RPMI8226 (cell line): ENCODE results near the gene TTYH2.

Source experiments
- DNase-seq: peaks from one replicate; pipeline ENCODE4 v3.0.0-alpha.2; 2015

The TTYH2 gene

GRCh38 chr17:74196541-74197317 lies 16.6 kb upstream of the TTYH2 start:
- no peak for DNase-seq

DNA sequence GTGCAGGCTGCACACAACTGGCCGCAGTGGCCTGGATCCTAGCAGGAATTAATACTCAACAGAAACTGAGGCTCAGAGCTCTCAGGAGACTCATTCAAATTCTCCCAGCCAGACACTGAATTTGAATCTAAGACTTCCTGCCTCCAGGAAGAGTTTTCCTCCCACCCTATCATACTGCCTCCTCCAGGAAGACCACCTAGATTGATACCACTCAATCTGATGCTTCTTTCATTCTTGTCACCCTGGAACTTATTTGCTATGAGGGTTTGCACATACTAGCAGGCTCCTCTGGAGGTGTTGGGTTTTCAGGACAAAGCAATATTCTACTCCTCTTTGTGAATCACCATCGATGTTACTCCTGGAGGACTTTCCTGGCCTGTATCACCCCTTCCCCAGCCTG lies 15.6 kb upstream of the TTYH2 start:
- no peak for DNase-seq

- DNase-seq = no peak
These were observed 14.7 kb upstream of the TTYH2 start for GRCh38 chr17:74198694-74199093.

GRCh38 chr17:74199306-74200092 lies 13.9 kb upstream of the TTYH2 start:
- DNase-seq = peak; percentile 67

DNA sequence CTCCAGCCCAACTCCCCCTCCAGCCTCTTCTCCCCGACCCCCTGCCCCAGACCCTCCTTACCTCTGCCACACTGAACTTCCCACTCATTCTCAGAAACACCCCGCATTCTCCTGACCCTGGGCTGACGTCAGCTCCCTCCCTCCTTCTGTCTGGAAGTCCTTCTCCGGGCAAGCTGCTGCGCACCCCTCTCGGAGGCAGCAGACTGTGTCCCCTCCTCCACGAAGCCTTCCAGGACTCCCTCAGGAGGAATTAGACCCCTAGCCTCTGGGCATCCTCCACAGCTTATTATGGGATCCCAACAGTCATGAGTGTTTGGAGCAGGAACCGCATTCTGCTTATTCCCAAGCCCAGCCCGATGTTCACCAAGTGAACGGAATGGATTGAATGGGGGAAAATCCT lies 13.3 kb upstream of the TTYH2 start:
- no peak for DNase-seq

- DNase-seq = peak; percentile 88
These were observed 12.1 kb upstream of the TTYH2 start for GRCh38 chr17:74201250-74201649.

DNA sequence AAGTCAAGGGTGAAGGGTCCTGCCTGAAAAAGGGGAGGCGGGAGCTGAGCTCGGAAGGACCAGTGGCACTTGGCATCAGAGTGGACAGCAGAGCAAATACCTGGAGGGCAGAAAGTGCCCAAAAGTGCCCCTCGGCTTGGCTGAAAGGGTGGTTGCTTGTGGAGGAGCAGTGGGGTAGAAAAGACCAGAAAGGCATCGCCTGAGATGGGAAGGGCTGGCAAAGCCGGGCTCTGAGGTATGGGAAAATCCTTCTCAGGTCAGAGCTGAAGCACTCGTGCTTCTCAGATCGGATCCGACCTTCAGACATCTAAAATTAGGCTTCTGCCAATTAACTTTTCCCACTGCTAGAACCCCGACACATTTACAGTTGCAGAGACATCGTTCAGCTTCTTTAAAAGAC lies 11.4 kb upstream of the TTYH2 start:
- DNase-seq = no peak

GRCh38 chr17:74202938-74203337 lies 10.4 kb upstream of the TTYH2 start:
- no peak for DNase-seq

GRCh38 chr17:74203439-74204240 lies 9.7 kb upstream of the TTYH2 start, which contains the start of gene RPL38:
Gene RPL38, plus strand, starts transcription at chr17:74203678. Its CDS starts 278 bp downstream, at chr17:74203956.
- DNase-seq = peak; percentile 96

GRCh38 chr17:74204474-74204873 lies 8.9 kb upstream of the TTYH2 start:
- no peak for DNase-seq

GRCh38 chr17:74205274-74205673 lies 8.1 kb upstream of the TTYH2 start:
- DNase-seq = no peak

- no peak for DNase-seq
These were observed 7.0 kb upstream of the TTYH2 start for GRCh38 chr17:74206332-74206818.

DNA sequence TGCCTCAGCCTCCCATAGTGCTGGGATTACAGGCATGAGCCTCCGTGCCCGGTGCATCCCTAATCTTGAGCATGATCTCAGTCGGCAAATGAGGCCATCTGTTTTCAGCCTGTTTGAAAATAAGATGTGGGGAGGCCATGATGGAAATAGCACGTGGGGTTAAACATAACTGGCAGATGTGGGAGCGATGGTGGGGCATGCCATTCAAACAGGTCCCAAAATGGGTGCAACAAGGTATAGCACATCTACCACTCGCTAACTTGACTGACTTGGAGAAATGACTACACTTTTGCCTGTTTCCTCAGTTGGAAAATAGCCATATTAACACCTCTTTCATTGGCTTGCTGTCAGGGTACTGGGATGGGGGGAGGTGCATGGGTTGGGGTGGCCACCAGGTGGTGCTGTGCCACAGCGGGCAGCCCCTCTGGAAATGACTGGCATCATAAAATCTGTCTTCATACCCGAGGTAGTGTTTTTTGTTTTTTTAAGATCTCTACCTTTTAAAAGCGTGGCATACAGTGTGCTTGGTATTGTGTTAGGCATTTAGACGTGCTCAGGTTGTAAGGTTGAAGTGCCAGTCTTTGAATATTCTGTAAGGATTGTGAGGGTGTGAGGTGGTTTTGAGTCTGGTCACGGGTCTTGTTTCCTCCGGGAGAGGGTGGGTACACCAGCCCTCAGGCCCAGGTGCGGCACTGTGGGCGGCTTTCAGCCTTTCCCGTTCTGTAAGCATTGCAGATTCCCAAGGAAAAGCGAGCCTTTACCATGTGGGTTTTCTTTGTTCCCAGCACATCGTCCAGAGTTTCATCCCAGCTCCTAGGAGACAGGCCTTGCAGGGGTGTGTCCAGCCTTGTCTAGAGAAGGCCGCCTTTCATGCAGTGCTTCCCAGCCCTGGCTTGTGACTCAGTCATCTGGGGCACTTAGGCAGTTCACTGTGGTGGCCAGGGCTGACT lies 2.9 kb upstream of the TTYH2 start:
- DNase-seq = peak; percentile 67

GRCh38 chr17:74211141-74211911 lies 2.0 kb upstream of the TTYH2 start:
- no peak for DNase-seq

DNA sequence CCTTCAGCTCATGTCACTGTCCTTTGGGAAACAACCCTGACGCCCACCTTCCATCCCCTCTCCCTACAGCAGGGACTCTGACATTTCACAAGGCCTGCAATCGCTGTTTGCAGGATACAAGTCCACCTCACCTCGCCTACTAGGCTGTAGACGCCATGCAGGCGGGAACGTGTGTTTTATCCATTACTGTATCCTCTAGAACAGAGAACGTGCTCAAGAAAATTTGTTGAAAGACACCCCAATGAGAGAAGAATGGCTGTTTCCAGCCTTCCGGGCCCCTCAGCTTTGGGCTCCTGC lies 1.5 kb upstream of the TTYH2 start:
- DNase-seq = peak; percentile 35

- DNase-seq = peak; percentile 35
These were observed 1.0 kb upstream of the TTYH2 start for GRCh38 chr17:74212209-74212912.

GRCh38 chr17:74213861-74214391 lies 555 bp downstream of the TTYH2 start:
- DNase-seq = peak; percentile 26

GRCh38 chr17:74214484-74215341 lies 1.3 kb downstream of the TTYH2 start:
- no peak for DNase-seq

DNA sequence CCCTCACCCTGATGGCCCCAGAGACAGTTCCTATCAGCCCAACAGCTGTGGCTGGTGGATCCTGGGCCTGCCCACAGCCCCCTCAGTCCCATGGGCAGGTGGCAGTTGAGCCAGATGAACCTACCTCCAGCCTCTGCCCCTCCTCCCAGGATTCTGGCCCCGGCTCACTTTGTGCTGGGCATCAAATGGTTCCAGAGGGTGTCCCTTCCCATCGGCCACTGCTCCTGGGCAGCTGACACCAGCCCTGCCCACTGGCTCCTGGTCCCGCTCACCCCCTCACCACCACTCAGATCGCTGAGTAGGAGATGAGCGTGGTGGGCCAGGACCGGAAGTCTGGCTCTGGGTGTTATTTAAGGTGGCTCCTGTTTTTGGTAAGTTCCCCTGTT lies 2.0 kb downstream of the TTYH2 start:
- DNase-seq = no peak
